Nephron progenitor cell (in vitro differentiated cells): Measurements from ENCODE around the gene TJP2.

ENCODE experiments used
- DNase-seq: peaks from one replicate; pipeline ENCODE4 v3.0.0; 2021
- H3K27ac Mint-ChIP-seq: 2 replicates; pipeline ENCODE4 v1.8.0; 2021; ENCODE audit warnings: mild to moderate bottlenecking, moderate library complexity, mixed read lengths
- H3K27me3 Mint-ChIP-seq: 2 replicates; pipeline ENCODE4 v1.8.0; 2021; ENCODE audit warnings: mild to moderate bottlenecking, low read depth, mixed read lengths; ENCODE audit not compliant: poor library complexity
- H3K36me3 Mint-ChIP-seq: 2 replicates; pipeline ENCODE4 v1.8.0; 2021; ENCODE audit warnings: low read depth, mixed read lengths
- H3K4me1 Mint-ChIP-seq: 2 replicates; pipeline ENCODE4 v1.8.0; 2021; ENCODE audit warnings: mixed read lengths
- H3K4me3 Mint-ChIP-seq: 2 replicates; pipeline ENCODE4 v1.8.0; 2021; ENCODE audit warnings: mild to moderate bottlenecking, moderate library complexity, mixed read lengths
- H3K9me3 Mint-ChIP-seq: 2 replicates; pipeline ENCODE4 v1.8.0; 2021; ENCODE audit warnings: mild to moderate bottlenecking, moderate library complexity, mixed read lengths
- CTCF ChIP-seq: fragments of 200-600 bp; sonication (generic); IDR thresholded peaks from 2 replicates; pipeline ENCODE4 v1.5.0; 2021; ENCODE audit warnings: antibody characterized with exemption

Gene TJP2

GRCh38 chr9:69317081-69317480 lies 143.0 kb downstream of the TJP2 start:
- H3K4me1 Mint-ChIP-seq, result peaks cover 22% of the 10 kb centered on the region
- peaks cover 28% of the 10 kb centered on the region for H3K9me3 Mint-ChIP-seq
- H3K27ac Mint-ChIP-seq, result no peak overlapping the region
- no peak for DNase-seq
- no peak overlapping the region for H3K4me3 Mint-ChIP-seq
- H3K27me3 Mint-ChIP-seq, result peaks cover 21% of the 10 kb centered on the region
- peaks cover 10% of the 10 kb centered on the region for H3K36me3 Mint-ChIP-seq
- no peak for TF ChIP-seq CTCF

DNA sequence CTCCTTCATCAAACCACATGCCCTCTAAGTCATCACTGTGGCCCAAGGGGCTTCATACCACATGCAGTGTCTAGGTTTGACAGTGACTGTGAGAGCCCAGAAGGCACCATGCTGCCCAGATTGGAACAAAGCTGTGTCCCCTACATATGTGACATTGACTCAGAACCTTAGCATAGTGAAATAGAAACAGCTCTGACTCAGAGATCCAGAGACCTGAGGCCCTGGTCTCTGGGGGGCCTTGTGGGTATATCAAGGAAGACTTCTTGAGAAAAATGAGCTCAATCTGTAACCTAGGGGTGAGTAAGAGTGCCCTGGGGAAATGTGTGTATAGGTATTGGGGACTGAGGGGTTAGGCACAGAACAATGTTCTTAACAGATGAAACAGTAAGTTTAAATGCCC lies 143.8 kb downstream of the TJP2 start:
- Mint-ChIP-seq H3K27ac (no peak overlapping the region), H3K36me3 (peaks cover 8% of the 10 kb centered on the region), H3K4me1 (peaks cover 22% of the 10 kb centered on the region), H3K9me3 (peaks cover 20% of the 10 kb centered on the region), H3K4me3 (no peak overlapping the region), H3K27me3 (peaks cover 27% of the 10 kb centered on the region)
- DNase-seq, result no peak
- no peak for TF ChIP-seq CTCF

DNA sequence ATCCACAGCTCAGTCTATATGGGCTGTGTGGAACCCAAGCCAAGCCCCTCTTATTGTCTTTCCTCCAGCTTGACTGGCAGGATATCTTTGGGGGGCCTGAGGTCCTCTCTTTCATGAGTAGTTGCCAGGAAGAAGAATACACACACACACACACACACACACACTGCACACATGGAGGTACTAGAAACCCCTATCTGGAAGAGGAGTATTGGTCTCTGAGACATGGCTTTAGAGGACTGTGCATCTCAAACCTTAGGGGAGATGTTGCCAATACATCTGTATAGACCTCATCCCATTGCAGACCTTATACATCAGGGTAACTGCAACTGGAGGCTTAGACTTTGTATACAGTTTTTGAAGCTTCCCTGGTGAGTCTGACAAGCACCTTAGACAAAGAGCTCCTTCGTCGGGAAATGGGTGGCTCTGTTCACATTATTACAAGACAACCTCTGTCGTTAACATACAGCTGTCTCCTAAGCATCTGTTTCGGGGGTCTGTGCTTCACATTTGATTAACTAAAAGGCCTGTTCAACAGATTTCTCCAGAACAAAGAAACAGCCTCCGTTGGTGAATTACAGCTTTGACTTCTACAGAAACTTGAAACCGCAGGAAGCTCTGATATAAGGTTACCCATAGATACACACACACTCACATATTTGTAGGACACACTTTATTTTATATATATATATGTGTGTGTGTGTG lies 145.4 kb downstream of the TJP2 start:
- no peak for TF ChIP-seq CTCF
- Mint-ChIP-seq H3K9me3 (peaks cover 4% of the 10 kb centered on the region), H3K27me3 (peaks cover 43% of the 10 kb centered on the region), H3K4me1 (peaks cover 22% of the 10 kb centered on the region), H3K4me3 (no peak overlapping the region), H3K36me3 (no peaks in the 10 kb centered on the region), H3K27ac (no peak overlapping the region)
- no peak for DNase-seq

DNA sequence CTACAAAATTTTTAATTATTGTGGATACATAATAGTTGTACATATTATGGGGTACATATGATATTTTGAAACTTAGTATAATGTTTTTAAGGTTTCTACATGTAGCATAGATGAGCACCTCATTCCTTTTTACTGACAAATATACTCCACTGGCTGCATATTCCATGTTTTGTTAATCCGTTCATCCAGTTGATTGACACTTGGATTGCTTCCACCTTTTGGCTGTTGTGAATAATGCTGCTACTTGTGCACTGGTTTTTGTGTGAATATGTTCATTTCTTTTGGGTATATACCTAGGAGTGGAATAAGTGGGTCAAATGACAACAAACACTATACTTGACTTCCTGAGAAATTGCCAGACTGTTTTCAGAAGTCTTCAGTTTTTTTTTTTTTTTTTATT lies 148.2 kb downstream of the TJP2 start:
- TF ChIP-seq CTCF, result no peak
- H3K36me3 Mint-ChIP-seq, result no peaks in the 10 kb centered on the region
- H3K9me3 Mint-ChIP-seq, result no peaks in the 10 kb centered on the region
- H3K4me3 Mint-ChIP-seq, result no peak overlapping the region
- peaks cover 29% of the 10 kb centered on the region for H3K4me1 Mint-ChIP-seq
- H3K27ac Mint-ChIP-seq, result no peak overlapping the region
- DNase-seq, result no peak
- H3K27me3 Mint-ChIP-seq, result peaks cover 67% of the 10 kb centered on the region

- H3K4me3 Mint-ChIP-seq, result peak overlapping the region; percentile 79
- H3K9me3 Mint-ChIP-seq, result no peaks in the 10 kb centered on the region
- no peaks in the 10 kb centered on the region for H3K36me3 Mint-ChIP-seq
- peaks cover 74% of the 10 kb centered on the region for H3K27me3 Mint-ChIP-seq
- no peak overlapping the region for H3K27ac Mint-ChIP-seq
- no peak for TF ChIP-seq CTCF
- H3K4me1 Mint-ChIP-seq, result peaks cover 21% of the 10 kb centered on the region
- DNase-seq, result no peak
Measured at GRCh38 chr9:69323861-69324260, 149.8 kb downstream of the TJP2 start.
